Vagina (tissue), 2 donors: ENCODE data around the gene PUS3. TPM values are rescaled to one million over a fixed set of nuclear protein-coding genes. Genes with fewer than 3 reads are reported as not detected.
"Not testable (repeated sequence)": the region's sequence is repeated elsewhere in the genome, so short reads cannot be mapped to it uniquely, and the experiment has no call there.

Source experiments
- DNase-seq, 2 donors: peaks; one replicate each; pipeline ENCODE4 v3.0.0-alpha.2; 2017; ENCODE audit errors: extremely low spot score in 2 of 2
- H3K27ac ChIP-seq: fragments of 200-600 bp; sonication (generic); one replicate; pipeline ENCODE4 v1.5.1; 2019
- H3K27me3 ChIP-seq: fragments of 200-600 bp; sonication (generic); one replicate; pipeline ENCODE4 v1.5.1; 2019
- H3K36me3 ChIP-seq, 2 donors: fragments of 200-600 bp; sonication (generic); one replicate each; pipeline ENCODE4 v1.5.1; 2017 to 2019
- H3K4me1 ChIP-seq: fragments of 200-600 bp; sonication (generic); one replicate; pipeline ENCODE4 v1.5.1; 2019
- H3K4me3 ChIP-seq, 2 donors: fragments of 200-600 bp; sonication (generic); 1 replicate in 1 of 2; 2 replicates in 1 of 2; pipeline ENCODE4 v1.5.1; 2016 to 2019
- H3K9me3 ChIP-seq: fragments of 200-600 bp; sonication (generic); one replicate; pipeline ENCODE4 v1.5.1; 2019
- CTCF ChIP-seq, 3 experiments: fragments of 450-650 bp in 2 of 3; fragments of 200-600 bp in 1 of 3; sonication (generic) in 1 of 3; IDR thresholded peaks; one replicate each; pipeline ENCODE4 v1.5.1; 2017 to 2019; ENCODE audit warnings: antibody characterized with exemption in 3 of 3, mild to moderate bottlenecking in 2 of 3, moderate library complexity in 2 of 3
- POLR2A ChIP-seq, 2 donors: fragments of 450-650 bp; IDR thresholded peaks; one replicate each; pipeline ENCODE4 v1.6.1; 2017; ENCODE audit warnings: antibody characterized with exemption in 2 of 2, mild to moderate bottlenecking in 2 of 2, moderate library complexity in 2 of 2
- POLR2AphosphoS5 ChIP-seq, 2 donors: sonication (generic); formaldehyde crosslinking; IDR thresholded peaks; one replicate each; pipeline ENCODE4 v1.9.0; 2017; ENCODE audit warnings: antibody characterized with exemption in 2 of 2, mild to moderate bottlenecking in 2 of 2, low read depth in 1 of 2; ENCODE audit not compliant: insufficient read depth in 1 of 2
- intact Hi-C: fragments of 100-400 bp; cut with DNase I; formaldehyde crosslinking; loops from one replicate; pipeline ENCODE4 v1.15.1; 2023
- total RNA-seq: library from RNA; depleted of rRNA; stranded (reverse); fragments of >200 nt; gene quantifications from one replicate; pipeline ENCODE4 v1.2.3, GENCODE V29; 2016

The PUS3 gene
- total RNA-seq, 1 donor from 2014 or later, result 8.1 TPM

DNA sequence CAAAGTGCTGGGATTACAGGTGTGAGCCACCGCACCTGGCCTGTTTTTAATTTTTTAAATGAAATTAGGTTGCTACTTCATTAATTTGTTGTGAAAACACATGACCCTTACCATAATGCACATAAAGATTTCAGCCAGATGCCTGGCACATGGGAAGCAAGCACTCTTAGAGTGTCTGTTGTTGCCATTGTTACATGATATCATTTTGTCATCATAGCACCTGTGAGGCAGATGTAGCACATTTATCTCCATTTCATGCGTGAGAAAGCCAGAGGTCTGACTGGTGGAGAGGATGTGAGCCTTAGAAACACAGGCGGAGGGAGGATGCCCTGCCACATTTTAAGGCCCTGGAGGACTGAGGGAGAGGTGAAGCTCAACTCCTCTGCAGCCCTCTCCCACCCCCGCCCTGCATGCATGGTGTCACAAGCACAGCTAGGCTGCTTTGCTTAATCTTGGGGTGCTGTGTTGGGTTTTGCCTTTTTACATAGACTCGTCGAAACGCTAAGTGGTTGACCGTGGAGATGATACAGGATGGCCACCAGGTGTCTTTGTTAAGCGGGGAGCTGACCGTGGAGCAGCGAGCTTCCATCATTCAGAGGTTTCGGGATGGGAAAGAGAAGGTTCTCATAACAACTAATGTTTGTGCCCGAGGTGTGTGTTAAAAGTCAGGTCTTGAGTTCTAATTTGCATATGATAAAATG is 15.3 kb upstream of the PUS3 start:
- no peak overlapping the region for H3K4me3 ChIP-seq
- H3K27me3 ChIP-seq, result no peaks in the 10 kb centered on the region
- no peaks in the 10 kb centered on the region for H3K9me3 ChIP-seq
- peak in 1 of 2 donors; percentile 77 for DNase-seq
- no peaks in the 10 kb centered on the region for H3K36me3 ChIP-seq
- intact Hi-C loops, result no loop called here
- no peak overlapping the region for H3K27ac ChIP-seq
- no peaks in the 10 kb centered on the region for H3K4me1 ChIP-seq
- TF ChIP-seq POLR2A (IDR thresholded peaks at IDR 0.05) (no peak), CTCF (IDR thresholded peaks at IDR 0.05) (no peak), POLR2AphosphoS5 (IDR thresholded peaks at IDR 0.05; ENCODE audit: insufficient read depth in 1 of 2, low read depth in 1 of 2) (no peak)

DNA sequence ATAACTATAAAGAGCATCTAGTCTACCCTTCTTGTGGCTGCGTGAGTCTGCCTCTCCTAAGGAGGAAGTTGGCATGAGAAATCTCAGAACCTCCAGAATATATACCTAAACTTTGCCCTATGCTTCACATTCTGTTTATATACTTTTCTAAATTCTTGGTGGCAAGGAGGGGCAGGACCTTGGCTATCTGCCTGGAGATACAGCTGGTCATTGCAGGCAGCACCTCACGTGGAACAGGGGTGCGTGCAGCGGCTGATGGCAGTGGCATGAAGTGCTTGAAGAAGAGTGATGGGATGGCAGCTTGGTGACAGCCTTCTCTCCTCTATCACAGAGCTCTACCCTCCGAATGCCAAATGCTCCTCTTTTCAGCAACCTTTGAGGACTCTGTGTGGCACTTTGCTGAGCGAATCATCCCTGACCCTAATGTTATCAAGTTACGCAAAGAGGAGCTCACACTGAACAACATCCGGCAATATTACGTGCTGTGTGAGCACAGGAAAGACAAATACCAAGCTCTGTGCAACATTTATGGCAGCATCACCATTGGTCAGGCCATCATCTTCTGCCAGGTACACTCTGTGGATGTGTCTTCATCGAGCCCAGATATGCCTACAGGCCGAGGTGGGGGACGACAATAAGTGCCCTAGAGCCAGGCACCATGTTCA is 13.8 kb upstream of the PUS3 start:
- Histone ChIP-seq H3K9me3 (no peaks in the 10 kb centered on the region), H3K27me3 (no peaks in the 10 kb centered on the region), H3K4me3 (no peak overlapping the region), H3K36me3 (no peaks in the 10 kb centered on the region), H3K27ac (no peak overlapping the region), H3K4me1 (no peaks in the 10 kb centered on the region)
- TF ChIP-seq POLR2A (IDR thresholded peaks at IDR 0.05), result no peak
- TF ChIP-seq CTCF (IDR thresholded peaks at IDR 0.05), result no peak
- intact Hi-C loops, result no loop called here
- no peak for DNase-seq

DNA sequence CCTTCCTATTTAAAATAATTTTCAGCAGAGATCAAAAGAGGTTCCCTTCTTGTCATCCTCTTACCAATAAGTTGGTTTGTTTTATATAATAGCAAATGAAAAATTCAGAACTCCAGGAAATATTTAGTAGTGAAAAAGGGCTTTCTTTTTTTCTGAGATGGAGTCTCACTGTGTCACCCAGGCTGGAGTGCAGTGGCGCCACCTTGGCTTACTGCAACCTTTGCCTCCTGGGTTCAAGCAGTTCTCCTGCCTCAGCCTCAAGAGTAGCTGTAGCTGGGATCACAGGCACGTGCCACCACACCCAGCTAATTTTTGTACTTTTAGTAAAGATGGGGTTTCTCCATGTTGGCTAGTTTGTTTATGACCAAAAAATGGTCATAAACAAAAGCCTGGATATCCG is 11.6 kb upstream of the PUS3 start:
- H3K27ac ChIP-seq, DNase-seq, H3K4me3 ChIP-seq, H3K9me3 ChIP-seq, intact Hi-C loops, H3K36me3 ChIP-seq, H3K27me3 ChIP-seq, H3K4me1 ChIP-seq: not testable (repeated sequence)

- H3K9me3 ChIP-seq, result no peaks in the 10 kb centered on the region
- TF ChIP-seq POLR2A (IDR thresholded peaks at IDR 0.05), result no peak
Measured at GRCh38 chr11:125910226-125910849, 7.3 kb upstream of the PUS3 start.

GRCh38 chr11:125904678-125905077 is 1.7 kb upstream of the PUS3 start:
- peak overlapping the region in 1 of 2 donors; percentile 53 for H3K4me3 ChIP-seq
- H3K27ac ChIP-seq, result no peak overlapping the region
- H3K36me3 ChIP-seq, result peaks cover 0 to 8% of the 10 kb centered on the region in 2 donors
- intact Hi-C loops, result no loop called here
- peaks cover 25% of the 10 kb centered on the region for H3K4me1 ChIP-seq
- no peak for DNase-seq
- TF ChIP-seq POLR2A (IDR thresholded peaks at IDR 0.05) (no peak), CTCF (IDR thresholded peaks at IDR 0.05) (no peak), POLR2AphosphoS5 (IDR thresholded peaks at IDR 0.05; ENCODE audit: insufficient read depth in 1 of 2, low read depth in 1 of 2) (no peak)
- no peaks in the 10 kb centered on the region for H3K9me3 ChIP-seq
- peaks cover 7% of the 10 kb centered on the region for H3K27me3 ChIP-seq

More at GRCh38 chr11:125910226-125910849, 7.3 kb upstream of the PUS3 start:
- Histone ChIP-seq H3K4me3 (no peak overlapping the region), H3K36me3 (no peaks in the 10 kb centered on the region), H3K4me1 (no peaks in the 10 kb centered on the region), H3K27ac (no peak overlapping the region), H3K27me3 (no peaks in the 10 kb centered on the region)
- no peak for DNase-seq
- intact Hi-C loops, result no loop called here
